ENCODE results near the gene ZCCHC9.

DNA sequence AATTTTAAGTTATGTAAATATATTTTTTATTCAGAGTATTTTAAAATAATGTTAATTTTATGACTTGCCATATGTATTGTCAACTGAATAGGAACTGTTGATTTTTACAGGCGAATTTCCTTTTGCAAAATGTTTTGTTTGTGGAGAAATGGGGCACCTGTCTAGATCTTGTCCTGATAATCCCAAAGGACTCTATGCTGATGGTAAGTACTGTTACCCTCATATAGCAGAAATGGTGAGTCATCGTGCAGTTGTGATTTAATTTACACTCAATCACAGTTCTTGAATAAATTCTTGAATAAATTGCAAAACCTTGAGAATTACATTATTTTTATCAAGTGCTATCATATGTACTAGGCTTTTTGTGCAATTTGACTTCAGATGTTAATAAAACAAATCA is 7.4 kb downstream of the ZCCHC9 start:
- TF ChIP-seq, protein P1, sequence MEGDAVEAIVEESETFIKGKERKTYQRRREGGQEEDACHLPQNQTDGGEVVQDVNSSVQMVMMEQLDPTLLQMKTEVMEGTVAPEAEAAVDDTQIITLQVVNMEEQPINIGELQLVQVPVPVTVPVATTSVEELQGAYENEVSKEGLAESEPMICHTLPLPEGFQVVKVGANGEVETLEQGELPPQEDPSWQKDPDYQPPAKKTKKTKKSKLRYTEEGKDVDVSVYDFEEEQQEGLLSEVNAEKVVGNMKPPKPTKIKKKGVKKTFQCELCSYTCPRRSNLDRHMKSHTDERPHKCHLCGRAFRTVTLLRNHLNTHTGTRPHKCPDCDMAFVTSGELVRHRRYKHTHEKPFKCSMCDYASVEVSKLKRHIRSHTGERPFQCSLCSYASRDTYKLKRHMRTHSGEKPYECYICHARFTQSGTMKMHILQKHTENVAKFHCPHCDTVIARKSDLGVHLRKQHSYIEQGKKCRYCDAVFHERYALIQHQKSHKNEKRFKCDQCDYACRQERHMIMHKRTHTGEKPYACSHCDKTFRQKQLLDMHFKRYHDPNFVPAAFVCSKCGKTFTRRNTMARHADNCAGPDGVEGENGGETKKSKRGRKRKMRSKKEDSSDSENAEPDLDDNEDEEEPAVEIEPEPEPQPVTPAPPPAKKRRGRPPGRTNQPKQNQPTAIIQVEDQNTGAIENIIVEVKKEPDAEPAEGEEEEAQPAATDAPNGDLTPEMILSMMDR (IDR thresholded peaks at IDR 0.05; ENCODE audit: insufficient read depth, low read depth, low read length): no peak
- TF ChIP-seq EZH2 (IDR thresholded peaks at IDR 0.05; ENCODE audit: insufficient read depth, low read length): no peak

Measured in astrocyte (in vitro differentiated cells and primary cell).